ENCODE results near the gene JARID2.

DNA sequence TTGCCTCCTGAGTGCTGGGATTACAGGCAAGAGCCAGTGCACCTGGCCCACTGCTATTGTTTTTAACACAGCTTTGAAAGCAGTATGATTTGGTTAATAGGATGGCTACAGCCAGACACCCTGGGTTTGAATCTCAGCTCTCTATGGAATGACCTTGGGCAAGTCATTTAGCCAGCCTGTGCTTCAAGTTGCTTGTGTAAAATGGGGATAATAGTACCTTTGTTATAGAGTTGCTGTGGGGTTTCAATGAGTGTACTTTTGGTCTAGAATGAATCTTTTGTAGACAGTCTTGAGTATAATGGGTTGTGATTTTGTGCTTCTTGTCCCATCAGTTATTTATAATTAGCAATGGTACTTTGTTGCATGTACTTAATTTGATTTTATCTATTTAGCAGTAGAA lies 70.9 kb downstream of the JARID2 start:
- TF ChIP-seq EZH2 (IDR thresholded peaks at IDR 0.05; ENCODE audit: insufficient read depth, low read length), result no peak
- TF ChIP-seq, protein P1, sequence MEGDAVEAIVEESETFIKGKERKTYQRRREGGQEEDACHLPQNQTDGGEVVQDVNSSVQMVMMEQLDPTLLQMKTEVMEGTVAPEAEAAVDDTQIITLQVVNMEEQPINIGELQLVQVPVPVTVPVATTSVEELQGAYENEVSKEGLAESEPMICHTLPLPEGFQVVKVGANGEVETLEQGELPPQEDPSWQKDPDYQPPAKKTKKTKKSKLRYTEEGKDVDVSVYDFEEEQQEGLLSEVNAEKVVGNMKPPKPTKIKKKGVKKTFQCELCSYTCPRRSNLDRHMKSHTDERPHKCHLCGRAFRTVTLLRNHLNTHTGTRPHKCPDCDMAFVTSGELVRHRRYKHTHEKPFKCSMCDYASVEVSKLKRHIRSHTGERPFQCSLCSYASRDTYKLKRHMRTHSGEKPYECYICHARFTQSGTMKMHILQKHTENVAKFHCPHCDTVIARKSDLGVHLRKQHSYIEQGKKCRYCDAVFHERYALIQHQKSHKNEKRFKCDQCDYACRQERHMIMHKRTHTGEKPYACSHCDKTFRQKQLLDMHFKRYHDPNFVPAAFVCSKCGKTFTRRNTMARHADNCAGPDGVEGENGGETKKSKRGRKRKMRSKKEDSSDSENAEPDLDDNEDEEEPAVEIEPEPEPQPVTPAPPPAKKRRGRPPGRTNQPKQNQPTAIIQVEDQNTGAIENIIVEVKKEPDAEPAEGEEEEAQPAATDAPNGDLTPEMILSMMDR (IDR thresholded peaks at IDR 0.05; ENCODE audit: insufficient read depth, low read depth, low read length), result no peak
